Stimulated activated CD8-positive, alpha-beta memory T cell treated with anti-CD3 and anti-CD28 coated beads, Interleukin-2, amount 100 ng/mL, for 1 hour (primary cell): ENCODE data around the gene CCND1.

ENCODE experiments used
- DNase-seq, 2 donors: peaks; one replicate each; pipeline ENCODE4 v3.0.0-alpha.2; 2020; ENCODE audit warnings: low read depth in 2 of 2

Gene CCND1

DNA sequence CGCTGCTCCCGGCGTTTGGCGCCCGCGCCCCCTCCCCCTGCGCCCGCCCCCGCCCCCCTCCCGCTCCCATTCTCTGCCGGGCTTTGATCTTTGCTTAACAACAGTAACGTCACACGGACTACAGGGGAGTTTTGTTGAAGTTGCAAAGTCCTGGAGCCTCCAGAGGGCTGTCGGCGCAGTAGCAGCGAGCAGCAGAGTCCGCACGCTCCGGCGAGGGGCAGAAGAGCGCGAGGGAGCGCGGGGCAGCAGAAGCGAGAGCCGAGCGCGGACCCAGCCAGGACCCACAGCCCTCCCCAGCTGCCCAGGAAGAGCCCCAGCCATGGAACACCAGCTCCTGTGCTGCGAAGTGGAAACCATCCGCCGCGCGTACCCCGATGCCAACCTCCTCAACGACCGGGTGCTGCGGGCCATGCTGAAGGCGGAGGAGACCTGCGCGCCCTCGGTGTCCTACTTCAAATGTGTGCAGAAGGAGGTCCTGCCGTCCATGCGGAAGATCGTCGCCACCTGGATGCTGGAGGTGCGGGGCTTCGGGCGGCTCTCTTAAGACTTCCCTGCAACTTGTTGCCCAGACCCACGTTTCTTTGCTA lies at the start of gene CCND1:
Gene CCND1, plus strand, starts transcription at position 162 of the 587 bp plus-strand sequence. Its CDS starts 158 bp downstream, at position 320.
- no peak for DNase-seq

- no peak for DNase-seq
Measured at GRCh38 chr11:69592986-69593650, 47.8 kb upstream of the CCND1 start.

DNA sequence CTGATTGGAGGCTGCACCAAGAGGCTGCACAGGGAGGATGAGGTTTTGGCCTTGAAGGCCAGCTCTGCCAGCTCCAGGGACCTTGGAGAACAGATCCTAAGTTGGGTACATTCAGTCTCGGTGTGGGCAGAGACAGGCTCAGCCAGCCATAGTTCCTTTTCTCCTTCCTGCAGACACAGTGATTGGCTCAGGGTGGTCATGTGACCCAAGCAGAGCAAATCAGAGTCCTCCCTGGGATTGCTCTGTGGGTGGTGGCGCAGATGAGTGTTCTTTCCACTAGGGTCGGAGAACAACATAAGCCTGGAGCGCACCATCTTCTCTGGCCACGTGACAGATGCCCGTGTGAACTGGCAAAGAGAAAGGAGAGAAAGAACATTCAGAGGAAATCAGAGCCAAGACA lies 47.1 kb upstream of the CCND1 start:
- no peak for DNase-seq

- no peak for DNase-seq
Measured at GRCh38 chr11:69594481-69594880, 46.5 kb upstream of the CCND1 start.

- DNase-seq, result no peak
Measured at GRCh38 chr11:69595805-69596665, 44.9 kb upstream of the CCND1 start.

DNA sequence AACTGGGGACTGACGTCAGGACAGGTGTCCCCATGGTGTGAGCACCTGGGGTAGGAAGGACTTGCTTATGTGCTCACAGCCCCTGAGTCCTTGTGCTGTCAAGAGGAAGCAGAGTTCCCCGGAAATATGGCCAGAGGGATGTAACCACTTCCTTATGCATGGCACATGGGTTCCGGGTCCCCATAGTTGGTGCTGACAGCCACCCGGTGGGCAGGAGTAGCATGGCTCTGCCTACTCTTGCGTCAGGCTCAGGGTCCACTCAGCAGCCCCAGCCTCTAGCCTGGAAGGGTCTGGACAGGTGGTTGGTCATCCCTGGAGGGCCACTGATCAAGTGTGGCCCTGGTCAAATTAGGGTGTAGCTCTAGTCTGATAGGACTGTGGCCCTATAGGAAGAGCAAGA lies 42.8 kb upstream of the CCND1 start:
- no peak for DNase-seq

GRCh38 chr11:69599502-69599901 lies 41.5 kb upstream of the CCND1 start:
- no peak for DNase-seq

GRCh38 chr11:69600001-69600400 lies 41.0 kb upstream of the CCND1 start:
- DNase-seq, result no peak

DNA sequence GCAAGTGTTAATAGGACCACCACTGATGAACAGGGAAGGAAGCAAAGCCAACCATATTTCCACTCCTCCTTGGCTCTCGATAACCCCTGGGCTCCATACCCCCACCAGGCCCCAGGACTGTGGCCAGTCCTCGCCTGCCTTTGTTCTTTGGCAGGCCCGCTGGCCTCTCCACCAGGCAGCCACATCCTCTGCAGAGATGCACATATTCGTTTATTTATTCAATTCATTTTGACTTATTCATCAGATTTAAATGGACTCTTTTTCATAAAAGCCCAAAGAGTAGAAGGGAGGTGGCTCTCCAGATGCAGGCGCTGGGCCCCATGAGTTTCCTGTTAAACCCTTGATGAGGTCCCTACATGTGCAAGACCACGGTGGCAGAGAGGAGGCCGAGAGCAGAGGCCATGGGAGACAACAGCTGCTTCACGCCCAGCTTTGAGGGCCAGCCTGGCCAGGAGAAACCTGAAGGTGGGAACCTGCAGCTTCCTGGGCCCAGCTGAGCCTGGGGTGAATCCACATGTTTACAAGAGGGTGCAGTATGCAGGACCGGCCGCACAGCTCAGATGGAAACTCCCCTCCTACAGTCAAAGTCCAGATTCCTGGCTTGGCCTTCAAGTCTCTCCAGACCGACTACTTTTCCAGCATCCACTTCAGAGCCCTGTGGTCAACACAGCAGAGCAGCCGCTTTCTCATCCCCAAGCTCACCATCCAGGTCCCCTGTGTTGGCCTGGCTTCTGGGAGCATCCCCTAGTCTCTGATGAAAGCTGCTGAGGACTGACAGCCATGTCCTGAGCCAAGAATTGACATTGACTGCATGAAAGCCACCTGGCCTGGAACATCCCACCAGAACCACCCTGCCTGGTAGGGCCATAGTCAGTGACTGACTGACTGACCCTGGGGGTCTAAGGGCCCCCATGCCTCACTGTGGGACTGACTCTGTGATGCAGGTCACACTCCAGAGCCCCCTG lies 39.7 kb upstream of the CCND1 start:
- DNase-seq, result no peak

DNA sequence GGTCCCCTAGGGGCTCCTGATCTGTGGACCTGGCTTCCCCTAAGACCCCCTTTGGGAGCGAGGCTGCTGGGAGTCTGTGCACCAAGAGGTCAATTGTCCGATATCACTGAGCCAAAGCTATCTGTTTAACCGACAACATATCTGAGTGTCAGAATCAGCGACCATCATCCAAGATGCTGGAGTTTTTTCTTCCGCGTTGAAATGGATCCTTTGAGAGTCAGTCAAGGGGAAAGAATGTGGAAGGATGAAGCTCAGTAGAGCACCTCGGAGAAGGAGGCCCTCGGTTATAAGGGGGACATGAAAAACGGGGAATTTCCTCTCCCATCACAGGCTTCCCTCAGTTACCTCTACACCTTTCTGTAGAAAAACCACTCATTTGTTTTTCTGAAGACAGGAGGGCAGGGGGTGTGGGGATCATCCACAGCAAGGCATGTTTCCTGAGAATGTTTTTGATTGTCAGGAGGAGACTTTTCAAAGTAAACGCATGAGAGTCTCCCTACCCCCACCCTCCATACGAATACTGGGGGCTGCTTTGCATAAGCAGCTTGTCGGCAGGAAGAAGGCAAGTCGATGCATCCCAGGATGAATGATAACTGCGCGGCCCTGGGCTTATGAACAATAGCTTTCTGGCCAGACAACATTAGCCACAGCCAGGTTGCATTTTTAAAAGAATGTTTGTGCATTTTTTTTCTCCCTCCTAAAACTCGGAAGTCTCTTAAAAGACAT lies 37.7 kb upstream of the CCND1 start:
- no peak for DNase-seq

DNA sequence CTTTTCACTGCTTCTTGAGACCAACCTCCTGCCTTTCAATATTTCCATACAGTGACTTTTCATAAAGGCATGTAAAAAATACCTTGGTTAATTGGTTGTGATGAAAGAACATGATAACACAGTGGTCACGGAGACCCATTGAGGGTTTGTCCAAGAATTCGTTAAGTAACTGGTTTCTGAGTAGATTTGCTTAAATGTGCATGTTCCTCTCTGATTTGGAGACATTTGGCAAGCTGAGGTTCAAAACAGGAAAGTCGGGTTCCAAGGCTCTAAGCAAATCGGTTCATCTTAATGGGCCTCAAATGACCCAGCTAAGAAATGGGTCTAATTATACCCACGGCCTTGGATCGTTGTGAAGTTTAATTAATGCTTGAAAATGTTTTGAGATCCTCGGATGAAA lies 36.9 kb upstream of the CCND1 start:
- DNase-seq, result no peak

GRCh38 chr11:69605737-69606526 lies 35.0 kb upstream of the CCND1 start:
- no peak for DNase-seq

- DNase-seq, result no peak
Measured at GRCh38 chr11:69609351-69609750, 31.6 kb upstream of the CCND1 start.

GRCh38 chr11:69611548-69612526 lies 29.1 kb upstream of the CCND1 start:
- DNase-seq, result no peak

- DNase-seq, result no peak
Measured at GRCh38 chr11:69613594-69613993, 27.4 kb upstream of the CCND1 start.

GRCh38 chr11:69614085-69614484 lies 26.9 kb upstream of the CCND1 start:
- no peak for DNase-seq

GRCh38 chr11:69615545-69616278 lies 25.2 kb upstream of the CCND1 start:
- no peak for DNase-seq

GRCh38 chr11:69617220-69617619 lies 23.7 kb upstream of the CCND1 start:
- no peak for DNase-seq
